Activated CD4-positive, alpha-beta T cell treated with anti-CD3 and anti-CD28 coated beads, Interleukin-2, Interleukin-4, amounts not matched to agents 100 ng/mL and 50 ng/mL, durations not matched to agents 16 hours and 8 hours (primary cell): ENCODE results near the gene PRICKLE3.
A peak's percentile ranks its signal among the peaks of the same experiment; 100 is the strongest.
"Not testable (repeated sequence)": the region's sequence is repeated elsewhere in the genome, so short reads cannot be mapped to it uniquely, and the experiment has no call there.

Source experiments
- DNase-seq: peaks from one replicate; pipeline ENCODE4 v3.0.0-alpha.2; 2020; ENCODE audit warnings: low spot score

Gene PRICKLE3

GRCh38 chrX:49157194-49157593, 29.0 kb downstream of the PRICKLE3 start:
- no peak for DNase-seq

GRCh38 chrX:49155900-49156837, 30.0 kb downstream of the PRICKLE3 start:
- DNase-seq = peak; percentile 85

GRCh38 chrX:49155243-49155899, 30.8 kb downstream of the PRICKLE3 start:
- DNase-seq = peak; percentile 40

- DNase-seq = no peak
Observed at GRCh38 chrX:49153467-49153866, 32.7 kb downstream of the PRICKLE3 start.

- DNase-seq = not testable (repeated sequence)
Observed at GRCh38 chrX:49149291-49149690, 36.9 kb downstream of the PRICKLE3 start.

- DNase-seq = not testable (repeated sequence)
Observed at GRCh38 chrX:49148390-49149100, 37.6 kb downstream of the PRICKLE3 start.

- DNase-seq = no peak
Observed at GRCh38 chrX:49147936-49148335, 38.2 kb downstream of the PRICKLE3 start.

- DNase-seq = no peak
Observed at GRCh38 chrX:49147282-49147681, 38.9 kb downstream of the PRICKLE3 start.

GRCh38 chrX:49143154-49143553, 43.0 kb downstream of the PRICKLE3 start:
- DNase-seq = not testable (repeated sequence)

GRCh38 chrX:49142264-49142663, 43.9 kb downstream of the PRICKLE3 start:
- DNase-seq = peak; percentile 9

- DNase-seq = no peak
Observed at GRCh38 chrX:49139713-49140112, 46.5 kb downstream of the PRICKLE3 start.

- DNase-seq = no peak
Observed at GRCh38 chrX:49137492-49137891, 48.7 kb downstream of the PRICKLE3 start.

- DNase-seq = no peak
Observed at GRCh38 chrX:49133759-49134158, 52.4 kb downstream of the PRICKLE3 start.

- not testable (repeated sequence) for DNase-seq
Observed at GRCh38 chrX:49132275-49132674, 53.9 kb downstream of the PRICKLE3 start.

- DNase-seq = no peak
Observed at GRCh38 chrX:49129427-49129826, 56.7 kb downstream of the PRICKLE3 start.

GRCh38 chrX:49127742-49128258, 58.4 kb downstream of the PRICKLE3 start:
- DNase-seq = not testable (repeated sequence)
